ENCODE results near the gene FBXO5. TPM values are rescaled to one million over a fixed set of nuclear protein-coding genes. Genes with fewer than 3 reads are reported as not detected.
"Not testable (repeated sequence)": the region's sequence is repeated elsewhere in the genome, so short reads cannot be mapped to it uniquely, and the experiment has no call there.

Gene FBXO5
- total and polyA plus RNA-seq, 12 donors: 0.80 to 4.2 (median 1.4) TPM

DNA sequence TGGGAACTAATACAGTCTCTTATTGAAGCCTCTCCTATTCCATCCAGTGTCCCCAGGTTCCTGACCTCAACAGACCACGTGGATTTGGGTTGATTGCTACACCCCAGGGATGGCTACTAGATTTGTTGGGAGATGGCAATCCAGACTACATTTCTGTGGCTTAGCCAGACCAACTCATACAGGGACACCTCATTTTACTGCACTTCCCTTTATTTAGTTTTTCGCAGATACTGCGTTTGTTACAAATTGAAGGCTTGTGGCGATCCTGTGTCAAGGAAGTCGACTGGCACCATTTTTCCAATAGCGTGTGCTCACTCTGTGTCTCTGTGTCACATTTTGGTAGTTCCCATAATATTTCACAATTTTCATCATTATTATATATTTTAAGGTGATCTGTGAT is 30.0 kb upstream of the FBXO5 start:
- 93 to 95% methylated on average over 6 of the region's 6 CpGs for WGBS, 2 donors
- no peak for ATAC-seq
- Histone ChIP-seq H3K36me3 (no peaks in the 10 kb centered on the region), H3K4me1 (no peaks in the 10 kb centered on the region), H3K27me3 (no peaks in the 10 kb centered on the region), H3K4me3 (no peak overlapping the region), H3K9me3 (no peaks in the 10 kb centered on the region), H3K27ac (no peak overlapping the region)
- no peak for DNase-seq
- TF ChIP-seq, protein P1, sequence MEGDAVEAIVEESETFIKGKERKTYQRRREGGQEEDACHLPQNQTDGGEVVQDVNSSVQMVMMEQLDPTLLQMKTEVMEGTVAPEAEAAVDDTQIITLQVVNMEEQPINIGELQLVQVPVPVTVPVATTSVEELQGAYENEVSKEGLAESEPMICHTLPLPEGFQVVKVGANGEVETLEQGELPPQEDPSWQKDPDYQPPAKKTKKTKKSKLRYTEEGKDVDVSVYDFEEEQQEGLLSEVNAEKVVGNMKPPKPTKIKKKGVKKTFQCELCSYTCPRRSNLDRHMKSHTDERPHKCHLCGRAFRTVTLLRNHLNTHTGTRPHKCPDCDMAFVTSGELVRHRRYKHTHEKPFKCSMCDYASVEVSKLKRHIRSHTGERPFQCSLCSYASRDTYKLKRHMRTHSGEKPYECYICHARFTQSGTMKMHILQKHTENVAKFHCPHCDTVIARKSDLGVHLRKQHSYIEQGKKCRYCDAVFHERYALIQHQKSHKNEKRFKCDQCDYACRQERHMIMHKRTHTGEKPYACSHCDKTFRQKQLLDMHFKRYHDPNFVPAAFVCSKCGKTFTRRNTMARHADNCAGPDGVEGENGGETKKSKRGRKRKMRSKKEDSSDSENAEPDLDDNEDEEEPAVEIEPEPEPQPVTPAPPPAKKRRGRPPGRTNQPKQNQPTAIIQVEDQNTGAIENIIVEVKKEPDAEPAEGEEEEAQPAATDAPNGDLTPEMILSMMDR (IDR thresholded peaks at IDR 0.05): no peak
- intact Hi-C loops (cut with DNase I): loop anchor here in 1 of 10 donors (5.0 kb wide), 1 partner anchor 41 kb away; no protein-coding TSS in a partner anchor

DNA sequence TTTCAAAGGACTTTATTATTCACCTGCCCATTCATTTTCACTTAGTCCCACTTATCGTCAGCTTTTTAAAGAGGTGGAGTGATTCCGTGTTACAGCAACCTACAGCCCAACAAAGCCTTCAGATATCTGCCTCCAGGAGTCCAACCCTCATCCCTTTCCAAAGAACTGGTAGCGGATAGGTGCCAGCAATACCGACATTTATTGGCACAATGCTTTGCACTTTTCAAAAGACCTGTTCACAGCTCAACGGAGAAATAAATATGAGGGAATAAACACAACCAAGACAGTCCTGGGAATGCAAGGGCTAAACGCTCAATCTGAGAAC is 20.5 kb upstream of the FBXO5 start:
- Histone ChIP-seq H3K4me1 (peaks cover 9 to 49% (median 40%) of the 10 kb centered on the region in 9 donors), H3K27ac (peak overlapping the region; percentile 73 to 97 (median 92)), H3K9me3 (no peaks in the 10 kb centered on the region), H3K4me3 (peak overlapping the region; percentile 67 to 85 (median 74)), H3K36me3 (peaks cover 0 to 17% (median 0%) of the 10 kb centered on the region in 9 donors), H3K27me3 (no peaks in the 10 kb centered on the region)
- DNase-seq (peak in 1 of 2 donors; percentile 5), ATAC-seq (peak in 6 of 8 donors; percentile 5 to 39 (median 23))
- TF ChIP-seq, protein P1 (IDR thresholded peaks at IDR 0.05): no peak
- intact Hi-C loops (cut with DNase I): loop anchor here in 1 of 10 donors (2.0 kb wide), 1 partner anchor 21 kb away; the partner anchor contains the start of gene FBXO5
- WGBS, 2 donors: 0 to 2% methylated on average over 6 of the region's 6 CpGs

DNA sequence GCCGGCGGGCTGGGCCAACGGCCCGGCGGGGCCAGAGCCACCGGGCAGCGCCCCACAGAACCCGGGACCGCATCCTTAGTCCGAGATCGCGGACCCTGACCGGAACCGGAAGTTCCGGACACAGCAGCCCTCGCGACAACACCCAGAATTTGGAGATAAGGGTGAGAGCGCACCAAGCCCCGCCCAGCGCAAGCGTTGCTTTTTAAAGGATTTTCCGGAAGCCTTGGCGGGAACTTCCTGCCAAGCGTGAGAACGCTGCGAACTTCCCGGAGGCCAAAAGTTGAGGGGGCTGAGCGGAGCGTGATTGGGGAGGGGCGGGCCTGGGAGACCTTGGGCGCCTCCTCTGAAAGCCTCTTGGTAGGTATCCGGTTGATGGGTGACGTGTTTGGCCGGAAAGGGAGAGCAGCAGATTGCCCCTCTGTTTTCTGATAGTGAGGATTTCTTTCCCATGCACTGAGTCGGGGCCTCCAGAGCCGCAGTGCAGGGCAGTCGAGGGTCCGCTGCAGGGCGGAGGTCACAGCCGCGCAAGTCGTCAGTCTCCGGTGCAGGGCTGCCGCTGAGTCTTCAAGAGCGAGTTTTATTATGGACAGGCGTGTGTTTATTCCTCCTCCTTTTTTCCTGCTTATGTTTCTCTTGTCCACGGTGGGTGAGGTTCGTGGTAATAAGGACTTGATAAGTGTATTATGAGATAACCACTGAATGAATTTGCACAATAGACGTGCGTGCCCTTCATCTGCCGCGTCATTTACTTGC is 19.9 kb upstream of the FBXO5 start, which contains the start of gene MTRF1L:
Gene MTRF1L (minus strand): TSS at position 97 of the 753 bp plus-strand sequence. CDS start 24 bp downstream, at position 73.
- intact Hi-C loops (cut with DNase I): loop anchor here in 3 of 10 donors (1.0 to 2.0 kb wide), 2 partner anchors 19 to 20 kb away; partner anchors contain the start of gene FBXO5 (in 3 of the 3)
- Histone ChIP-seq H3K9me3 (no peaks in the 10 kb centered on the region), H3K4me1 (peaks cover 9 to 50% (median 40%) of the 10 kb centered on the region in 9 donors), H3K27ac (peak within 1 kb of the TSS; percentile 73 to 97 (median 92)), H3K4me3 (peak within 1 kb of the TSS; percentile 67 to 85 (median 74)), H3K27me3 (no peaks in the 10 kb centered on the region), H3K36me3 (peaks cover 0 to 23% (median 0%) of the 10 kb centered on the region in 9 donors)
- WGBS, 2 donors: 0% methylated on average over 50 to 52 of the region's 52 CpGs
- peak; percentile 91 to 95 for DNase-seq
- TF ChIP-seq, protein P1 (IDR thresholded peaks at IDR 0.05): peak in 1 of 9 donors; percentile 18
- peak; percentile 97 to 99 (median 99) for ATAC-seq

DNA sequence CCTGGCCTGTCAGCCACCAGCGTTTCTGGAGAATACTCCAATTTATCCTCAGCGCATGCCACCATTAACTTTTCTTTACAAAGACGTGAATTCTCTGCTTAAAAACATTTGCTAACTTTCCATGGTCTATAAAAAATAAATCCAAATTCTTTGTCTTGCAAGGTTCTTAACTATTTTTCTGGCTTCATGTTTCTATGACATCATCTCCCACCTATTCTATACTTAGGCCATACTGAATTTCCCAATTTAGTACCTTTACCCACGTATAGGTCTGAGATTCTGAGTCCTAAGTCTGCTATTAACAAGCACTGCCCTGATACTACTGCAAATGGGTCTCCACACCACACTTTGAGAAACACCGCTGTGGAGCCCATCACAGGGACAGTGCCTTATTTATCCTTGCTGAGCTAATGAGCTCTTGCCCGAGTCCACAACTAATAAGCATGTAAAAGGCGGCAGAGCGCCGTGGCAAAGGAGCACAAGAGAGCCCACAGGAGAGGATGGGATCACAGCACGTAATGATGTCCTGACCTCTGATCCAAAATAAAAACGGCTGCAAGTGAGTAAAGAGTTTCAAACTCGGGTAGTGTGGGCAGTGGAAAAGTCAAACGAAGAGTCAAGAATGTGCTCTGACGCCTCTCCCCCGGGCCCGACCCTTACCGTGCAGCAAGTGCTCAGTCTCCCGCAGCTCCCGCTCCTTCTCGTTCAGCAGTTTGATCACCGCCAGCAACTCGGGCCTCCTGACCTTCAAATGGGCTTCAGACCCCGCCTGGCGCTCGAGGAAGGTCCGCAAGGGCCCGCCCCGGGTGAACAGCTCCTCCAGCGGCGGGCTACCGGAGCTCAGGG is 19.1 kb upstream of the FBXO5 start:
- ATAC-seq (peak in 3 of 8 donors; percentile 3 to 28 (median 5)), DNase-seq (peak in 1 of 2 donors; percentile 4)
- H3K36me3 ChIP-seq: peaks cover 0 to 31% (median 8%) of the 10 kb centered on the region in 9 donors
- peaks cover 9 to 58% (median 40%) of the 10 kb centered on the region in 9 donors for H3K4me1 ChIP-seq
- H3K9me3 ChIP-seq: no peaks in the 10 kb centered on the region
- TF ChIP-seq, protein P1 (IDR thresholded peaks at IDR 0.05): peak in 1 of 9 donors; percentile 23
- intact Hi-C loops (cut with DNase I): loop anchor here in 3 of 10 donors (1.0 to 2.0 kb wide), 2 partner anchors 19 kb away; partner anchors contain the start of gene FBXO5 (in 3 of the 3)
- H3K27ac ChIP-seq: peak overlapping the region; percentile 73 to 97 (median 92)
- H3K27me3 ChIP-seq: no peaks in the 10 kb centered on the region
- H3K4me3 ChIP-seq: peak overlapping the region; percentile 67 to 85 (median 74)
- 2 to 3% methylated on average over 20 to 25 of the region's 31 CpGs for WGBS, 2 donors

DNA sequence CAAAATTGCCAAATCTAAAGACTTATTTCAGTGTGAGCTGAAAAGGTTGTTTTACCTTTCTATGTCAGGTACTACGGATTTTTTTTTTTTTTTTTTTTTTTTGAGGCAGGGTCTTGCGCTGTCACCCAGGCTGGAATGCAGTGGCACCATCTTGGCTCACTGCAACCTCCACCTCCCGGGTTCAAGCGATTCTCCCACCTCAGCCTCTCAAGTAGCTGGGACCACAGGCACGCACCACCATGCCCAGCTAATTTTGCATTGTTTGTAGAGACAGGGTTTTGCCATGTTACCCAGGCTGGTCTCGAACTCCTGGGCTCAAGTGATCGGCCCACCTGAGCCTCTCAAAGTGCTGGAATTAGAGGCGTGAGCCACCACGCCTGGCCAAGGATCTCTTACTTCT is 17.9 kb upstream of the FBXO5 start:
- intact Hi-C loops (cut with DNase I); ATAC-seq: not testable (repeated sequence)
- peaks cover 9 to 67% (median 45%) of the 10 kb centered on the region in 9 donors for H3K4me1 ChIP-seq

More for the DNA sequence above, 17.9 kb upstream of the FBXO5 start:
- H3K27me3 ChIP-seq, DNase-seq, H3K9me3 ChIP-seq: not testable (repeated sequence)
- peak overlapping the region in 3 of 10 donors; percentile 3 to 87 (median 4) for H3K27ac ChIP-seq
- peaks cover 0 to 43% (median 8%) of the 10 kb centered on the region in 9 donors for H3K36me3 ChIP-seq
- WGBS, 2 donors: 94 to 98% methylated on average over 9 of the region's 9 CpGs
- peak overlapping the region in 7 of 10 donors; percentile 3 to 85 (median 70) for H3K4me3 ChIP-seq
